Posterior cingulate gyrus (tissue), 11 donors: ENCODE data around the gene TMEM63A.

ENCODE experiments used
- DNase-seq, 10 donors: peaks; one replicate each; pipeline versions ENCODE4 v3.0.0 to v3.0.0-alpha.2; 2020 to 2021; ENCODE audit warnings: mixed read lengths in 3 of 10
- intact Hi-C: fragments of 100-400 bp; cut with DNase I; formaldehyde crosslinking; loops from one replicate; pipeline ENCODE4 v1.15.1; 2023

The TMEM63A gene

GRCh38 chr1:225911191-225912130 lies 29.3 kb upstream of the TMEM63A start:
- intact Hi-C loops, result no loop called here
- DNase-seq, result peak in 6 of 10 donors; percentile 39 to 94 (median 47)

GRCh38 chr1:225909477-225909876 lies 27.3 kb upstream of the TMEM63A start:
- peak in 1 of 10 donors; percentile 6 for DNase-seq
- intact Hi-C loops, result no loop called here

- DNase-seq, result no peak
- intact Hi-C loops, result no loop called here
Observed at GRCh38 chr1:225908773-225909172, 26.6 kb upstream of the TMEM63A start.

- intact Hi-C loops, result no loop called here
- DNase-seq, result peak in 1 of 10 donors; percentile 24
Observed at GRCh38 chr1:225908013-225908640, 25.9 kb upstream of the TMEM63A start.

- peak in 2 of 10 donors; percentile 27 to 80 for DNase-seq
- intact Hi-C loops, result no loop called here
Observed at GRCh38 chr1:225907341-225907740, 25.2 kb upstream of the TMEM63A start.

- intact Hi-C loops, result no loop called here
- DNase-seq, result peak in 2 of 10 donors; percentile 32 to 42
Observed at GRCh38 chr1:225906467-225906866, 24.3 kb upstream of the TMEM63A start.

GRCh38 chr1:225903623-225904022 lies 21.4 kb upstream of the TMEM63A start:
- peak in 2 of 10 donors; percentile 17 to 40 for DNase-seq
- intact Hi-C loops, result no loop called here

GRCh38 chr1:225899044-225899925 lies 17.1 kb upstream of the TMEM63A start:
- peak in 2 of 10 donors; percentile 32 to 35 for DNase-seq
- intact Hi-C loops, result no loop called here

GRCh38 chr1:225897595-225898514 lies 15.7 kb upstream of the TMEM63A start:
- intact Hi-C loops, result no loop called here
- peak in 3 of 10 donors; percentile 40 to 70 (median 44) for DNase-seq

- intact Hi-C loops, result no loop called here
- peak in 2 of 10 donors; percentile 34 to 68 for DNase-seq
Observed at GRCh38 chr1:225896937-225897549, 14.9 kb upstream of the TMEM63A start.

GRCh38 chr1:225896494-225896893 lies 14.3 kb upstream of the TMEM63A start:
- intact Hi-C loops, result no loop called here
- DNase-seq, result no peak

GRCh38 chr1:225892307-225892706 lies 10.1 kb upstream of the TMEM63A start:
- peak in 3 of 10 donors; percentile 14 to 40 (median 39) for DNase-seq
- intact Hi-C loops, result no loop called here

GRCh38 chr1:225891229-225891972 lies 9.2 kb upstream of the TMEM63A start:
- peak in 2 of 10 donors; percentile 30 to 43 for DNase-seq
- intact Hi-C loops, result no loop called here

- DNase-seq, result peak in 2 of 10 donors; percentile 52 to 59
- intact Hi-C loops, result no loop called here
Observed at GRCh38 chr1:225890346-225891228, 8.4 kb upstream of the TMEM63A start.

GRCh38 chr1:225889743-225890142 lies 7.6 kb upstream of the TMEM63A start:
- intact Hi-C loops, result no loop called here
- DNase-seq, result peak in 1 of 10 donors; percentile 8

- DNase-seq, result peak in 3 of 10 donors; percentile 55 to 71 (median 68)
- intact Hi-C loops, result no loop called here
Observed at GRCh38 chr1:225888898-225889601, 6.9 kb upstream of the TMEM63A start, which contains the start of gene LEFTY1. Gene LEFTY1, minus strand, starts transcription at chr1:225889146. Its CDS starts 80 bp downstream, at chr1:225889066.
